AG04449 (cell line): ENCODE results near the gene LY6G6D.

Experiments used
- CTCF ChIA-PET: fragments of 350-600 bp; formaldehyde crosslinking; extraction: SDS; loops from one replicate; lab custom pipeline; 2021; ENCODE audit warnings: antibody characterized with exemption; lab: Yijun Ruan, JAX
- POLR2A ChIA-PET: fragments of 400-600, 350-600 bp; formaldehyde crosslinking; extraction: SDS; loops from one replicate; lab custom pipeline; 2020; ENCODE audit warnings: antibody characterized with exemption, inconsistent platforms; lab: Yijun Ruan, JAX
- DNase-seq: peaks from one replicate; pipeline ENCODE4 v3.0.0-alpha.2; 2010; ENCODE audit warnings: low read depth, low spot score
- H3K4me3 ChIP-seq: 2 replicates; pipeline ENCODE4 v1.5.1; 2011; ENCODE audit warnings: low read depth, mild to moderate bottlenecking, control low read depth, low read length
- TF ChIP-seq, protein P1 (sequence below): IDR thresholded peaks from one replicate; pipeline ENCODE4 v1.5.1; 2011; ENCODE audit warnings: mild to moderate bottlenecking, moderate library complexity, low read length, control low read depth, inconsistent platforms; ENCODE audit not compliant: insufficient read depth; ENCODE audit errors: missing control alignments

The LY6G6D gene

DNA sequence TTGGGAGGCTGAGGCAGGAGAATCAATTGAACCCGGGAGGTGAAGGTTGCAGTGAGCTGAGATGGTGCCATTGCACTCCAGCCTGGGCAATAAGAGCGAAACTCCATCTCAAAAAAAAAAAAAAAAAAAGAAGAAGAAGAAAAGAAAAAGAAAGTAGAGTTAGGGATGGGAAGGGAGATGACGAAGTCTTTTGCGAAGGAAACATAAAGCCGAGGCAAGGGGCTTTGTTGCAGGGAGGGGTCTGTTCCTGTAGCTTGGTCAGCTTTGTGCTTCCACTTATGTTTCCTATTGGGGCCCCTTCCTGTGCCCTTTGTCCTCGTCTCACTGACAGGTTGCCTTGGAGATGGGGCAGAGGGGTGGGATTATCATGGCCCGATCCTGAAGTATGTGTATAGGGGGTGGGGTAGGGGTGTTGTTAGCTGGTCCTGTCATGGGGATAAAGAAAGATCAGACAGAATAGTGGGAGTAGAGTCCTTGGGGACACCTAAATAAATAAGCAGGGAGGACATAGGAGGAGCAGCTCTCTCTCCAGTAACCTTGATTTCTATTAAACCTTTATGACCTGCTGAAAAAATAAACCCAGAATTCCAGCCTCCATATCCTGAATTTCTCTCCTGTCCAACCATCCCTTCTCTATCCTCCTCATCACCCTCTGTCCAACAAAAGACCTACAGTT lies 22.3 kb downstream of the LY6G6D start:
- CTCF ChIA-PET, result interaction anchor here (1.0 to 4.7 kb wide), 10 partner anchors 8 to 93 kb away, joined by 3 to 24 read pairs (median 5); partner anchors contain the start of genes ABHD16A, DDAH2, HSPA1A and HSPA1L
- DNase-seq, result no peak
- TF ChIP-seq, protein P1, sequence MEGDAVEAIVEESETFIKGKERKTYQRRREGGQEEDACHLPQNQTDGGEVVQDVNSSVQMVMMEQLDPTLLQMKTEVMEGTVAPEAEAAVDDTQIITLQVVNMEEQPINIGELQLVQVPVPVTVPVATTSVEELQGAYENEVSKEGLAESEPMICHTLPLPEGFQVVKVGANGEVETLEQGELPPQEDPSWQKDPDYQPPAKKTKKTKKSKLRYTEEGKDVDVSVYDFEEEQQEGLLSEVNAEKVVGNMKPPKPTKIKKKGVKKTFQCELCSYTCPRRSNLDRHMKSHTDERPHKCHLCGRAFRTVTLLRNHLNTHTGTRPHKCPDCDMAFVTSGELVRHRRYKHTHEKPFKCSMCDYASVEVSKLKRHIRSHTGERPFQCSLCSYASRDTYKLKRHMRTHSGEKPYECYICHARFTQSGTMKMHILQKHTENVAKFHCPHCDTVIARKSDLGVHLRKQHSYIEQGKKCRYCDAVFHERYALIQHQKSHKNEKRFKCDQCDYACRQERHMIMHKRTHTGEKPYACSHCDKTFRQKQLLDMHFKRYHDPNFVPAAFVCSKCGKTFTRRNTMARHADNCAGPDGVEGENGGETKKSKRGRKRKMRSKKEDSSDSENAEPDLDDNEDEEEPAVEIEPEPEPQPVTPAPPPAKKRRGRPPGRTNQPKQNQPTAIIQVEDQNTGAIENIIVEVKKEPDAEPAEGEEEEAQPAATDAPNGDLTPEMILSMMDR, result no peak
- peak overlapping the region; percentile 1 for H3K4me3 ChIP-seq
- POLR2A ChIA-PET, result interaction anchor here (1.0 to 6.0 kb wide), 6 partner anchors 8 to 90 kb away, joined by 3 to 32 read pairs (median 4); partner anchors contain the start of genes DDAH2, HSPA1A, HSPA1B and HSPA1L

DNA sequence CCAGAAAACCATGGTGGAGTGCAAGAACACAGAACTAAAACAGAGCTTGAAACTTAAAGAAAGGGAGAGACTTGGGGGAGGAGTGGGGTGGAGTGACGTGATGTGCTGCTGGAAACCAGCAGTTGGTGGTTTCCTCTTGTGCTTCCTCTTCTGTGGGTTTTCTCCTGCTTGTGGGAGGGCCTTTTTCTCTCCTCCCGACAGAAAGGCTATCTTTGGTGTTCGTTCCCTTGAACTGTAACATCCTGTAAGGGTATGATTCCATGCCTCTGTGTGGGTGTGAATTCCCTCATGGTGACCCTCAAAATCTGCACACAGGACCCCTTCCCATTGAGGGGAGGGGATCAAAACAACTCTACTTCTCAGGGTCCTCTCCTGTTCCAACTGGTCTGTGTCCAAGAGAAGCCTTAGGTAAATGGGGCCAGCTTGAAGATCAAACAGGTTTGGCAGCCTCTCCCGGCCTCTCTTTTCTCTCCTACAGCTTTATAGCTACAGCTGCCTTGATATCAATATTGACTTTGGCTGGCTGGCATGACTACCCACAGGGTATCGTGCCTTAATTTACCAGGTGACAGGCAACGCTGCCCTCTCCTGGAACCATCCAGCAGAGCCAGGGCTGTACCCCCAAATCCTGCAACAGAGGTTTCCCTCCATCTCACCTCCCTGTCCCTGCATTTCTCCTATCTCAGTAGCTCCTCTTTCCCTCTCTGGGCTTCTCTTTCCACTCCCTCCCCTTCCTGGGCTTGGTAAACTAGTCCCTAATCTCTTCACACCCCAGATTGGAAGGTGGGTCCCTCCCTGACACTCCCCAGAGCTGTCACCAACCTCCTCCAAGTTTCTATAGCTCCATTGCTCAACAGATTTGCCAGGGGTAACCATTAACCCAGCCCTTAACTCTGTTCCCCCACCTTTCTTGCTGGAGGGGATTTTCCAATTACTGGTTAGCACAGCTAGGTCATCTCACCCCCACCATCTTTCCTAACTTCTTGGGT lies 23.1 kb downstream of the LY6G6D start:
- TF ChIP-seq, protein P1, result peak; percentile 28
- H3K4me3 ChIP-seq, result peak overlapping the region; percentile 16
- ChIA-PET POLR2A (interaction anchor here (0.5 to 6.0 kb wide), 7 partner anchors 9 to 89 kb away, joined by 3 to 32 read pairs (median 4); partner anchors contain the start of genes DDAH2, HSPA1A, HSPA1B and HSPA1L), CTCF (interaction anchor here (1.0 to 4.7 kb wide), 13 partner anchors 8 to 92 kb away, joined by 3 to 24 read pairs (median 4); partner anchors contain the start of genes ABHD16A, DDAH2, HSPA1A and HSPA1L)
- no peak for DNase-seq

DNA sequence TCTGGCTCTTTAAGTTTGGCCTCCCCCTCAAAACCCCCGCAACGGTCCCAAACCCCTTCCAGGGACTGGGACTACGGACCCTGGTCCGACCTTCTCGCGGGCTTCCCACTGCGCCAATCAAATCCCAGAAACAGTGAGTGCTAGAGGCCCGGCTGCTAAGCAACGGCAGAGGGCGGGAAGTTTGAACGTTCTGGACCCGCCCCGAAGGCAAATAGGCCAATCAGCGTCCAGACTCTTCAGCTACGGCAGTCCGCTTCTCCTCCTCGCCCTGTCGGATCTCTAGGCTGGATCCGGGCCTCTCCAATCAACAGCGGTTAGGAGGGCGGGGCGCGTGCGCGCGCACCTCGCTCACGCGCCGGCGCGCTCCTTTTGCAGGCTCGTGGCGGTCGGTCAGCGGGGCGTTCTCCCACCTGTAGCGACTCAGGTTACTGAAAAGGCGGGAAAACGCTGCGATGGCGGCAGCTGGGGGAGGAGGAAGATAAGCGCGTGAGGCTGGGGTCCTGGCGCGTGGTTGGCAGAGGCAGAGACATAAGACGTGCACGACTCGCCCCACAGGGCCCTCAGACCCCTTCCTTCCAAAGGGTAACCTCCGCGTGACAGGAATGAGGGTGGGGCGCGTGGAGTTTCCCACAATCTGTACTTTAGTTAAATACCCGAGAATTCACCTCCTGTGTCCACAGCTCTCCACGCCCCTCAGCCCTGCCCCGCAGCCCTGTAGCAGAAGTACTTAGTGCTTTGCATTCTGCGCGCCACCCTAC lies 24.7 kb downstream of the LY6G6D start, which contains the start of gene MSH5:
TSS of gene MSH5 (plus strand) at position 367 of the 758 bp plus-strand sequence. CDS start 462 bp downstream, outside the sequence.
- H3K4me3 ChIP-seq, result peak within 1 kb of the TSS; percentile 95
- peak; percentile 91 for DNase-seq
- TF ChIP-seq, protein P1, result no peak
- ChIA-PET CTCF (interaction anchor here (0.7 to 4.7 kb wide), 12 partner anchors 10 to 308 kb away, joined by 3 to 24 read pairs (median 4); partner anchors contain the start of genes DDAH2, LSM2 and LY6G5C), POLR2A (interaction anchor here (0.6 to 2.4 kb wide), 7 partner anchors 10 to 123 kb away, joined by 3 to 15 read pairs (median 4); partner anchors contain the start of genes DDAH2, HSPA1A, HSPA1B and HSPA1L)

DNA sequence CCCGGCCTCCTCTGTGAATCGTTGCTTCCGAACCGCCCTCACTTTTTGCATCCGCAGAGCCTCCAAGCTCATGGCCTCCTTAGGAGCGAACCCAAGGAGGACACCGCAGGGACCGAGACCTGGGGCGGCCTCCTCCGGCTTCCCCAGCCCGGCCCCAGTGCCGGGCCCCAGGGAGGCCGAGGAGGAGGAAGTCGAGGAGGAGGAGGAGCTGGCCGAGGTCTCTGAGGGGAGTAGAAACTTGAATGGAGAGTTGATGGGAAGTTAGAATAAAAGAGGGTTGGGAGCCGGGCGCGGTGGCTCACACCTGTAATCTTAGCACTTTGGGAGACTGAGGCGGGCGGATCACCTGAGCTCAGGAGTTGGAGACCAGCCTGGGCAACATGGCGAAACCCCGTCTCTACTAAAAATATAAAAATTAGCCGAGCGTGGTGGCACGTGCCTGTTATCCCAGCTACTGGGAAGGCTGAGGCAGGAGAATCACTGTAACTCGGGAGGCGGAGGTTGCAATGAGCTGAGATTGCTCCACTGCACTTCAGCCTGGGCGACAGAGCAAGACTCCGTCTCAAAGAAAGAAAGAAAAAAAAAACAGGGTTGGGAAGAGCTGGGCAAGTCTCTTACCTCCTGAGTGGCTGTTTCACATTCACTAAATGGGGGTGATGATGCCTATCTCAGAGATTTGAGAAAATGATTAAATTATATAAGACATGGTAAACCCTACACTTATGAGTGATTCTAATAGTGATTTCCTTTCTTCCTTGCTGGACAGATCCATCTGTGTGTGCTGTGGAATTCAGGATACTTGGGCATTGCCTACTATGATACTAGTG lies 25.5 kb downstream of the LY6G6D start:
- no peak for DNase-seq
- POLR2A ChIA-PET, result interaction anchor here (0.8 to 2.4 kb wide), 5 partner anchors 12 to 90 kb away, joined by 3 to 15 read pairs (median 4); partner anchors contain the start of gene HSPA1B
- TF ChIP-seq, protein P1, result no peak
- peak overlapping the region; percentile 95 for H3K4me3 ChIP-seq
- CTCF ChIA-PET, result interaction anchor here (0.7 to 4.7 kb wide), 9 partner anchors 9 to 307 kb away, joined by 3 to 24 read pairs (median 3); partner anchors contain the start of genes DDAH2, LSM2 and VARS1

DNA sequence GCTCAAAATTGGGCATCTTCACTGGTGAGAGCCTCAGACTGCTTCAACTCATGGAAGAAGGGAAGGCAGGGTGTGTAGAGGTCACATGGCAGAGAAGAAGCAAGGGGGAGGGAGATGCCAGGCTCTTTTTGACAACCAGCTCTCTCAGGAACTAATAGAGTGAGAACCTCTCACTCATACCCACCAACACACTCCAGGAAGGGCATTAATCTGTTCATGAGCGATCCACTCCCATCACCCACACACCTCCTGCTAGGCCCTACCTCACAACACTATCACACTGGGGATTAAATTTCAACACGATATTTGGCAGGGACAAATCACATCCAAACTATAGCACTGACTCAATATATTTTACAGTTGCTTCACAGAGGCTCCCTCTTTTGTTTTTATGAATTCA lies 26.7 kb downstream of the LY6G6D start:
- no peak for DNase-seq
- POLR2A ChIA-PET, result no interaction called here

More for the DNA sequence above, 26.7 kb downstream of the LY6G6D start:
- TF ChIP-seq, protein P1, result no peak
- CTCF ChIA-PET, result interaction anchor here (0.7 to 3.5 kb wide), 3 partner anchors 26 to 122 kb away, joined by 3 to 14 read pairs (median 3); no protein-coding TSS in a partner anchor
- no peak overlapping the region for H3K4me3 ChIP-seq
